Activated CD4-positive, alpha-beta T cell treated with anti-CD3 and anti-CD28 coated beads for 24 hours (primary cell): ENCODE measurements around the gene FBXL3.
A peak's percentile ranks its signal among the peaks of the same experiment; 100 is the strongest.

Experiments
- DNase-seq, 2 donors: peaks; one replicate each; pipeline ENCODE4 v3.0.0-alpha.2; 2020; ENCODE audit warnings: low read depth in 2 of 2

Gene FBXL3, protein sequence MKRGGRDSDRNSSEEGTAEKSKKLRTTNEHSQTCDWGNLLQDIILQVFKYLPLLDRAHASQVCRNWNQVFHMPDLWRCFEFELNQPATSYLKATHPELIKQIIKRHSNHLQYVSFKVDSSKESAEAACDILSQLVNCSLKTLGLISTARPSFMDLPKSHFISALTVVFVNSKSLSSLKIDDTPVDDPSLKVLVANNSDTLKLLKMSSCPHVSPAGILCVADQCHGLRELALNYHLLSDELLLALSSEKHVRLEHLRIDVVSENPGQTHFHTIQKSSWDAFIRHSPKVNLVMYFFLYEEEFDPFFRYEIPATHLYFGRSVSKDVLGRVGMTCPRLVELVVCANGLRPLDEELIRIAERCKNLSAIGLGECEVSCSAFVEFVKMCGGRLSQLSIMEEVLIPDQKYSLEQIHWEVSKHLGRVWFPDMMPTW

DNA sequence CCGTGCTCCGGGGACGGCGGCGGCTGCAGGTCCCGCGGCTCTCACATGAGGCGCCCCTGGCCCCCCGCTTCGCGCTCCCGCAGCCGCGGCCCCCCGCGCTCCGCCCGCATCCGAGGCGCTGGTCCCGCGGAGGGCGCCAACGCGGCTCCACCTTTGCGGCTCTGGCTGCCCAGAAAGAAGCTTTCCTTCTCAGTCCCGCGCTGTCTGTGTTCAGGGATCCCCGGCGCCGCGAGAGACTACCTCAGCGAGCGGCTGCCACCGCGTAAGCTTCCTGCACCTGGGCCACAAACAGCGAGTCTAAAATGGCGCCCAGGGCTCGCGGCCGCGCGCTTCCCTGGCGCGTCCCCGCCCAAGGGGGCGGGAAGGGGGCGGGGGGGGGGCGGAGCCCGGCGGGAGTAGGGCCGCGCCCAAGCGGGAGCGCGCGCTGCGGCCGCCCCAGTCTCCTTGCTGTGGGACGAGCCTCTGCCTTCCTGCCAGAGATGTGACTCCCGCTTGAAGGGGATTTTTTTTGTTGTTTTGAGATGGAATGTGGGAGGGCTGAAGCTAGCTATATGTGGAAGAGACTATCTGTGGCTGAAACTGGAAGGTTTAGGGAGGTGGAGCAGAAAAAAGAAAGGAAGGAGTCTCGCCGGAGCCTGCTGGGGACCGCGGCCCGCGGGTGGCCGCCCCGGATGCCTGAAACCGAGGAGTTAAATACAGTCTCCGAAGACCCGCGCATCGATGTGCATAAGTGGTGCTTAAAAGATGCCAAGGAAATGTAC is at the start of gene FBXL3:
Gene FBXL3, minus strand, starts transcription at position 299 of the 761 bp plus-strand sequence. CDS start 5,299 bp downstream, outside the sequence.
- DNase-seq: peak; percentile 63 to 70

DNA sequence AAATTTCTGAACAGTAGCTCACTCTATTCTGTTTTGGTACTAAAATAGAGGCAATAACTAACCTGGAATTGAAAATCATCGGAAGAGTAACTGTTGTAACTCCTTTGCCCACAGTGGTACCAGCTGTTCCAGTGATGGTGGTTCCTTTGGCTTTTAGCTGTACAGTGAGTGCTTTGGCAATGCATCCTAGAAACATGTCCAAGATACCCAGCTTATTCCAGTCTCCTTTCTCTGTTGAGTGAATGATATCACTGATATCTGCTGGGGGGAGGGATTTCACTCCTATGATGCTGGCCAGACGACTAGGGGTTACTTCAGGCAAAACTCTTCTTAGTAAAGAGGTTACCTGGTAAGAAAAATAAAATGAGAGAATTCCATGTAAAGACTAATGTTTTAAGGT is 40.6 kb upstream of the FBXL3 start:
- no peak for DNase-seq

DNA sequence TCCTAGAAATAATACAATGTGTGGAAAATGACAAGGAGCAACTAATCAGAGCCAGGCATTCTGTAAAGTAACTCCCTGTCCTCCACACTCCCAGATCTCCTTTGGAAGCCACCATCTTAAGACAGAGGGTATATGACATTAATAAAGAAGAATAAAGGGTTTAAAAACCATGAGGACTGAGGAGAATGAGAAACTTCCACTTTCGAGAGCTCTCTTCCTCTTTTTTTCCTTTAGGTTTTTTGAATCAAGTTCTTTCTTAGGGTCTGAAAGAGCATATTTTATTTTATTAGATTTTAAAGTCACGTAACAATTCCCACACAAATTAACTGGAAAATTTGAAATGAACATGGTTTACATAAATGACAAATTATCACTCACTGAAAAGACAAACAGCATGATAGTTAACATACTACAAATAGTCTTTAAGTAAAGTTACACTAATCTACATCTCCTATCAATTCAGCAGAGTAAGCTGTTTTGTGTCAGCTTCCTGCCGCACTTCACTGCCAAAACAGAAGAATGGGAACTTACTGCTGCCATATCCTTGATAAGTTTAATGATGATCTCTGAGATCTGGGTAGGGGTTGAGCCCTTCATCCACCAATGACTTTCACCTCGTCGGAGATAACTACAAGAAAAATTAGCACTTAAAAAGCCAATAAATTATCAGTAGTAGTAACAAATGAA is 38.6 kb upstream of the FBXL3 start:
- no peak for DNase-seq

DNA sequence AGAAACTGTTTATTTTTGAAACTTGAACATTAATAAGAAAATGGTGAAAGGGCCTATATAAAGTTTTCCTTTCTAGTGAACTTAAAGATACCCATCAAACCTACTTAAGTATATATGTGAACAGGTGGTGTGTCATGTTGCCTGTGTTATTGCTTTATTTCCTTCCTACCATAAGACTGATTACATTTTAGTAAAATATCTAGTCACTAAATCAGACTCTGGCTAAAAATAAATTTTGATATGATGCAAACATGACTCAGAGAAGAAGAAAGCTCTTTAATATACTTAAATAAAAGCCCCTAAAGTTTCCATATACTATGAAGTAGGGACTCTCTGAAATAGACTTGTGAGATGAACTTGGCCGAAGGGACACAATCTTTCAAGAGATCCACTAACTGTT is 35.1 kb upstream of the FBXL3 start:
- DNase-seq: no peak

DNA sequence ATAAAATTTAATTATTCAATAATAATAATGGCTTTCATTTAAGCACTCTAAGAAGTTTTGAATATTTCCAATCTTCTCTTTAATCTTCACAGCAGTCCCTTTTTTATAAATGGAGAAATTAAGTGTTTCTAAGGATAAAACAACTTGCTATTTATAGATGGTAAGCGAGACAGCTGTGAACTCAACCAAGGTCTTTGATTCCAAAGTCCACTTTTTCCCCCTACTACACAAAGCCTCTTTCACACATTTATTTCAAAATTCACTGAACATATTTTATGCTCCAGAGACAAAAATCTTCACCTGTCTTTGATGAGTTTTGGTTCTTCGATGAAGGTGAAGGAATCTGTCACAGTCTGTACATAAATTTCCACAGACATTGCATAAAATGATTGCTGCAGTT is 34.4 kb upstream of the FBXL3 start:
- DNase-seq: no peak

DNA sequence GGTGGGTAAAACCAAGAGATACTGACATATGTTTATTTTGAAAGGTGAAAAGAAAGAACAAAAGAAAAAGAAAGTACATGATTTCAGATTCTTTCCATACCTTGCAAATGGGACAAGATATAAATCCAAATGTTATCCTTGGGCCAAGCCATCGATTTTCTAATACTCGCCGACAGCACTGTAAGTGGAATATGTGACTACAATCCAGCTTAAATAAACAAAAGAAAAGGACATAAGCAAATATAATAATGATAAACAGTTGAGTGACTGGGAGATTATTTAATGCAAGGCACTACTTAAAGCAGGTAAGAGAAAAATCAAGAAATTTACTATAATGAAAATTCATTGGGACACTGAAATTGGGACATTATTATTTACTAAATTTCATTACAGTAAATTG is 29.9 kb upstream of the FBXL3 start:
- no peak for DNase-seq

DNA sequence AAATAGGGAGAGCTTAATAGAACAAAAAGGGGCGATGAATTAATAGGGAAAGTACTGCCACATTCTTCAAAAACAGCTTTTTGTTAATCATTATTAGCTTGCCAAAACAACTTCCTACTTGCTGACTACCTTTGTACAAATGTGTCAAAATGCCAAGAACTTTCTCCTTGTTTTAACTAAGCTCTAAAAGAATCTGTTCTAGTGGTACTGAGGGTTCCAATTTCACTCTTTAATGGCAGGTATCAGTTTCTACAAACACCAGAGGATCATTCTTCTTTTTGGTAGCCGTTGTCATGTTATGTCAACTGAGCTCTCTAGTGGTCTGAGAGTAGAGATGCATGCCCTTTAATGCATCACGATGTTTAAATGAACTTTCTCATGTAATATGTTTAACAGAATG is 29.4 kb upstream of the FBXL3 start:
- no peak for DNase-seq

DNA sequence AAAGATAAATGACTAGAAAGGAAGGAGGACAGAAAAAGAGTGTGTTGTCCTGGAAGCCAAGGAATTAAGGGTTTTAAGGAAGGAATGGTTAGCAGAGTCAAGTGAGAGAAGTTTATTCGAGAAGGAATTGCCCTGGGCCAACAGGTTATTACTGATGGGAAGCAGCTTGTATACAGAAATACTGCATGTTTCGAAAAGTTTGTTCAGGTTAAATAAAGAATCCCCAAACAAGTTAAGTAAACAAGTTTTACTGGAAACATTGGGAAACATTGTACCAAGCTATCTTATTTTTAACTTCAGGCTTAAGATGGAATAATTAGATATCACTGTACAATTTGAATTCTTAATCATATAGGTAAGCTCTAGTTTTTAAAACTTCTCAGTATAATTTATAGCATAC is 28.2 kb upstream of the FBXL3 start:
- DNase-seq: no peak

DNA sequence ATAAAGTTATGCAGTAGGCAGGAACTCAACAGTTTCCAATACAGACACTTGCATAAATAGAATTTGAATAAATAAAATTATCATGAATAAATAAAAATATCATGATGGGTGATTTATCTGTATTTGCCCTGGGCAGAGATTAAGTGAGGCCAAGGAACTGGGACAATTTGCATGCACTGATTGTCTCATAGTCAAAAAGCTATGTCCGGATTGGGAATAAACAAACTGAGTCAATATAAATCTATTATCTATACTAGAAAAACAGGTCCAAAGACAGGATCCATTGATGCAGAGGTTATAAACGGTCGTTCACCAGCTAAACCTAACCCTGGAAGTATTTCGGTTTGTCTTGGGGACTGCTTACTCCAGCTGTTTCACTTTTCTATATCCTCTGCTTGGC is 26.2 kb upstream of the FBXL3 start:
- no peak for DNase-seq

DNA sequence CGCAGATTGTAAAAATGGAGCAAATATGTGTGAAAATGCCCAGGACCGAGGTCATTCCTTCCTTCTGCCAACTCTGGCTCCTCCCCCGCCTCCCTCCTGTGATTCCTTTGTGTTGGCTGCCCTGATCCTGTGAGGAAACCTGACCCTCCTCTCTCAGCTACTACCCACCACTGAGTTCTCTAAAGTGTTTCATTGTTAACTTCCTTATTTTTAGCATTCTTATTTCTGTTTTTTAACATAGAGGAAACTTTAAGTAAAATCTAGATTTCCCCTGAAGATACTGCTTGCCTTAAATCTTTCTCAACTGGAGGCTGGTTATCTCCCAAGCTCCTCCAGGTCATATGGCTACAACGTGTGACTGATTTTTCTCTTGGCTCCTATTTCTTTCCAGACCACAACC is 21.7 kb upstream of the FBXL3 start:
- no peak for DNase-seq

DNA sequence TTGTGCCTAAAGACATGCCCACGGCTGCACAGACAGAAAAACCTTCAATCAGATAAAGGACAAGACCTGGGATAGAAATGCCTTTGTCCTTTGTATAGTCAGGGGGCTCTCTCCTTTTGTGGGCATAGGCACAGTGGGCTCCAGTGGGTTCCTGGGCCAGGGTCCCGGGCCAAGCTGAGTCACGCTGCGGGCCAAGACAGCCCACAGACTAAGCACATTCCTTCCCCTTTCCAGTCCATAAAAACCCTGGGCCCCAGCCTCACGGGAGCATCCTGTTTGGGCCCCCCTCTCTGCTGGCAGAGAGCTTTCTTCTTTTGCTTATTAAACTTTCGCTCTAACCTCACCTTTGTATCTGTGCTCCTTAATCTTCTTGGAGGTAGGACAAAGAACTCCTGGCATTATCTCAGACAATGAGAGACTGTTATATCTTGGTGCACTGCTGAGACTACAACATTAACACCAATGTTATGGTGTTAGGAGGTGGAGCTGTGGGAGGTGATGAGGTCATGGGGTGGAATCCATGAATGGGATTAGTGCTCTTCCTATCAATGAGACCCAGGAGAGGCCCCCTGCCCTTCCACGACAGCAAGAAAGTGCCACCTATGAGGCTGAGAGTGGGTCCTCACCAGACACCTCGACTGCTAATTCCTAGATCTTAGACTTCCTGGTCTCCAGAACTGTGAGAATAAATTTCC is 20.8 kb upstream of the FBXL3 start:
- no peak for DNase-seq

DNA sequence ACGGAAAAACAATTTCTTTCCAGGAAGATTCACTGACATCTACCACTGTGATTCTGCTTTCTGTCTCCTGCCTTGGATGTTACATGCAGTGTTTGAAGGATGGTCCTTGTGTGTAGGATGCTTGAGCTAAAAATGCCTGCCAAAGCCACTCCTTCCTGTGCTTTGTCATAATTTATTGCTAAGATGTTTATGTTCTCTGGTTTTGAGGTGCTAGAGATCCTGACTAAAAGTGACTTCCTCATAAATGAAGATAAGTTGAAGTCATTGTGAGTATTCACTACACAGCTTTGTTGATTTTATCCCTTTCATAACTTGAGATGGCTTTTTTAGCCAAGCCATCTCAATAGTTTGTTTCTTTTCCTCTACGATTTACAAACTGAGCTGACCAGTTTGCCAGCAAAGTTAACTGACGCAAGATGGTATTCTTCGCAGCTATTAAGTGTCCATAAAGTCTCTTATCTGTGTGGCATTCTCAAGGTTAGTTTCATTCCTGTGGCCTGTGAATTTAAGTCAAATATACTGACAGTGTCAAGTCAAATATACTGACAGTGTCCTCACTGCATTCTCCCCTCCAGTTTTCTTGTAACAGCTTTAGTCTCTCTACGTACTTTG is 15.7 kb upstream of the FBXL3 start:
- DNase-seq: no peak

DNA sequence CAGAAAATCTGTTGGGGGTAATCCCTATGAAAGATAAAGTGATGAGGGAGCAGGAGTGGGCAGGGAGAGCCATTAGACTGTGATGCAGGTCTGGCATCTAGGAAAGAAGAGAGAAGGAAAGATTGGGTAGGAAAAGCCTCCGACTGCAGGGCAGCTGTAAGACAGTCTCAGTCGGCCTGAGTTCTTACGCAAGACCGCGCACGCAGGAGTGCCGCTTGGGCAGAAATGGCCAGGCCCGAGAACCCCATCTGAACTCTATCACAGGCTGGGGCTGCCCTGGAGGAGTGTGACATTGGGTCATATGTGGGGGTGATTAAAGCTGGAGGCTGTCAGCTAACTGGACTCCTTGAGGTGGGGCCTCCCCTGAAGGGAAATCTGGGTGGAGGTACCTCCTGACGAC is 13.9 kb upstream of the FBXL3 start:
- DNase-seq: no peak

DNA sequence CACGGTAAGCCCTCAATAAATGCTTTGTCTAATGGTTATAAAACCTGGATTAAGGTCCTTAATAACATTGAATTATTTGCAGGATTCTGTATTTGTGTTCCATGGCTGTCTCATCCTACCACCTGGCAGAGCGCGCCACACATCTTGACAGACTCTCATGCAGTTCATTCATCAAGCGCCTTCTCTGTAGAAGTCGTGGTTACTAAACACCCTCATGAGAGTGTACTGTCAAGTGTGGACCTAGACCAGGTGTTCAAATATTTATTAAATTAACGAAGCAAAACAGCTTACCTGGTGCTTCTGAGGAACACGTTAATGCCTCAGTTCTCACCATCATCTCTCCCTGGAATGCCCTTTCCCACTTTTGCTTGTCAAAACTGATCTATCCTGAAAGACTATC is 13.1 kb upstream of the FBXL3 start:
- no peak for DNase-seq

DNA sequence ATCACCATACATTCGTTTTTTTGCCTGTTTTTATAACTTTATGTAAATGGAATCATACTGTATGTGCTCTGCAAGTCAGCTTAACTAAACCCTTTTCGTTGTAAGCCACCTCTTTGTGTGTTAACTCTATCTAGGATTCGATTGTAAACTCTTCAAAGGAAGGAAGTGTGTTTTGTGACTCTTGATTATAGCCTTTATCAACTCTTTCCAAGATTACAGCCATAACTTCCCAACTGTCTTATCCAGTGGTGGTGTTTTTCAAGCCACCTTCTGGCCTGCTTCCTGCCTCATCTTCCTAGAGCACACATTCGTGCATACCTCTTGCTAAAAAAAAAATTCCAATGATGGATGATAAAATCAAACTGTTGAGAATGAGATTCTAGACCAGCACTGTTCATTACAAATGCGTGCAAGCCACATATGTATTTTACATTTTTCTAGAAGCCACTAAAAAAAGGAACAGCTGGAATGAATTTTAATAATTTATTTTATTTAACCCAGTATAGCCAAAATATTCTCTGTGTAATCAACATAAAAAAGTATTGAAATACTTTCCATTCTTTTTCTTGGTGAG is 12.0 kb upstream of the FBXL3 start:
- DNase-seq: no peak

DNA sequence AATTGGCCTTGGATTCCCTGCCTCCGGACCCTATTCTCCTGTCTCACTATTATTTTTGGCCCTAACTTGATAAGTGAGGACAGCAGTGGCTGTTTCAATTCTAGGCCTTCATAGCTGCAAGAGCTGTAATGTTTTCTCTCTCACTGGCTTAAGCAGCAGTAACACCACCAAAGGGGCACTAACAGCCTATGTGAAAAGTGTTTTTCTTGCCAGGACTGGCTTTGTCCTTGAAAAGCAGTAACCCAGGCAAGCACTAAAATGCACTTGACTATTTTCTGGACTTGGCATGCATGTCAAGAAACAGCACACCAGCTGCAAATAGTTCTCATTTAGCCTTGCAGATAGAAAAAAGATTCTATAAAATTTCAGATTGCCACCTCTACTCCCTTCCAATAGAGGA is 9.3 kb upstream of the FBXL3 start:
- DNase-seq: no peak

DNA sequence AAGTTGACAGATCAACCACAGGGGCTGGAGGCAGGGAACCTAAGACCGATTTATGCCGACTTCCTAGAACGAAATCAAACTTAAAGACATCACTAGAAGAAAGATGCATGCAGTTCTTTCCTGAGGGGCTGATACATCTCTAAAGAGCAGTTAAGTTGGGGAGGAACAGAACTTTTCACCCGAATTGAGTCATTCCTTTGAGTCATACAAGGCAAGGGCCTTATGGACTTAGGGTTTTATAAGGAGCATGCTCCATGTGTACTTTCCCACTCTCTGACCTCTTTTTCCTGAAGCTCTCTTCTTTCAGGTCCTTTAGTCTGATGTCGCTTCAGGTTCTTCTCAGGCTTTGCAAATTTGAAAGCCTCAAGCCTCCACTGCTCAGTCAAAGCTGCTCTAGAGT is 7.9 kb upstream of the FBXL3 start:
- DNase-seq: no peak

DNA sequence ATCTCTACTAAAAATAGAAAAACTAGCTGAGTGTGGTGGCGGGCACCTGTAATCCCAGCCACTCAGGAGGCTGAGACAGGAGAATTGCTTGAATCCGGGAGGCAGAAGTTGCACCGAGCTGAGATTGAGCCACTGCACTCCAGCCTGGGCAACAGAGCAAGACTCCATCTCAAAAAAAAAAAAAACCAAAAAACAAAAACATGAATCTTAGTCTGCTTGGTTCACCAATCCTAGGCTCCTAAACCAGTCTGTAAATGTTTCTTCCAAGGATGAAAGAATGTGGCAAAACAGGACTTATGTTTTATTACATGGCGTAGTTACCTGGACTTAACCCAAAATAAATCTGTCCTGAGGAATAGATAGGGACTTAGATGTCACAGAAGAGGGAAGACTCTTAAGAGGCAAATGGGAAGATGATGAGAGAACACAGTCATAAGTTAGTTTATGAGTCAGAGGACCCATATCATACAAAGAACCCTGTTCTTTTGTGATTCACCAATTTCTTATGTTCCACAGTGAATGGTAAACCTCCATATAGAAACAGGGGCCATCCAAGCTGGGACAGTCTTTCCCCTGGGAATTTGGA is 6.9 kb upstream of the FBXL3 start:
- no peak for DNase-seq

DNA sequence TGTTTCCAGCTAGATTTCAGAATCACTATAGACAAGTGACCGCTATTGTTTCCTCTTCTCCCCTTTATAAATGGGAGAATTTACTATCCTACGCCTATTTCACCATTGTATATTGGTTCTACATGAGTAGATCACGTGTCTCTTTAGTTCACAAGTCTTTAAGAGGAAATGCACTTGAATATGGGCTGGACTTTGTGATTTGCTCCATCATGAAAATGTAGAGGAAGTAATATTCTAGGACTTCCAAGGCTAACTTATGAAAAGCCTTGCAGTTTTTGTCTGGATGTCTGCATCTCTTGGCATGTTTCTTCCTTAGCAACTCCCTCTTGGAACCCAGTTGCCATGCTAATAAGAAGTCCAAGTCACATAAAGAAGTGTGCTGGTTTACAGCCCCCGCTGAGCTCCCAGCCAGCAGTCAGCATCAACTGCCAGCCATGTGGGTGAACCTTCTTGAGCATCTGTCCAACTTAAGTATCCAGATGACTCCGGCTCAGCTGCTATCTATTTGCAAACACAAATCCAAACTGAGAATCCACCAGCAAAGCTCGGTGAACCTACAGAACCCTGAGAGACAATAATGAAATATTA is 4.8 kb upstream of the FBXL3 start:
- no peak for DNase-seq

DNA sequence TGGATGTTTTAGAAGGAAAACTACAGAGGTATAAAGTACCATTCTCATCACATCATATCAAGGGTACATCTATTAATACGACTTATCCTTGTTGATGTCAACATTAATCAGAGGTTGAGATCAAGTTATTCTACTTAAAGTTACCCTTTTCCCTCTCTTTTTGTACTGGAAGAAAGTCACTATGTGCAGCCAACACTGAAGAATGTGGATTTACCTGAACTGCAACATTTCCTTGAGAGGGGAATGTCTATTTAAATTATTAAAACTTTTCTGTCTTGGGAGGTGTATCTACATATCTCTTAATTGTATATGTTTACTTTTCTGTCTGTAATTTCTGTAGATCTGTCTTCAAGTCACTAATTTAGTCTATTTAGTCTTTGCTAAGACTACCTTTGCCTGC is 2.5 kb upstream of the FBXL3 start:
- DNase-seq: no peak

DNA sequence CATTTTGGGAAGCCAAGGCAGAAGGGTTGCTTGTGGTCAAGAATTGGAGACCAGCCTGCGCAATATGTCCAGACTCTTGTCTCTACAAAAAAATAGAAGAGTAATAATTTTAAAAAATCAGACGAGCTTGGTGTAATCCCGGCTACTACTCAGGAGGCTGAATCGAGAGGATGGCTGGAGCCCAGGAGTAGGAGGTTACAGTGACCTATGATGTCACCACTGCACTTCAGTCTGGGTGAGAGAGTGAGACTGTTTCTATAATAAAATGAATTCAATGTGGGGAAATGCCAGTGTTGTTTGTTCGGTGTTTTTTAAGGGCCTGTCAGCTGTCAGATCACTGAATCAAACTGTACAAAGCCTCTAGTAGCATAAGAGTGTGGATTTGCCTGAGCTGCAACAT is 1.2 kb upstream of the FBXL3 start:
- DNase-seq: no peak
